Colonic mucosa (tissue), 4 donors: ENCODE data around the gene PARP12. TPM values are rescaled to one million over a fixed set of nuclear protein-coding genes. Genes with fewer than 3 reads are reported as not detected.
"Not testable (repeated sequence)": the region's sequence is repeated elsewhere in the genome, so short reads cannot be mapped to it uniquely, and the experiment has no call there.

Experiments used
- DNase-seq: peaks from one replicate; pipeline ENCODE4 v3.0.0-alpha.2; 2020
- H3K27ac ChIP-seq: fragments of 200-600 bp; one replicate; pipeline ENCODE4 v1.8.0; 2021
- H3K27me3 ChIP-seq: fragments of 200-600 bp; one replicate; pipeline ENCODE4 v1.8.0; 2021
- H3K36me3 ChIP-seq: fragments of 200-600 bp; one replicate; pipeline ENCODE4 v1.8.0; 2021
- H3K4me1 ChIP-seq: fragments of 200-600 bp; one replicate; pipeline ENCODE4 v1.8.0; 2021; ENCODE audit warnings: mild to moderate bottlenecking
- H3K4me3 ChIP-seq: fragments of 200-600 bp; one replicate; pipeline ENCODE4 v1.8.0; 2021
- H3K9ac ChIP-seq, 2 donors: one replicate each; pipeline ENCODE4 v1.7.0; 2013; ENCODE audit warnings: control low read depth in 2 of 2, low read depth in 2 of 2, low read length in 2 of 2
- H3K9me3 ChIP-seq: fragments of 200-600 bp; one replicate; pipeline ENCODE4 v1.8.0; 2021
- CTCF ChIP-seq: fragments of 200-600 bp; IDR thresholded peaks from one replicate; pipeline ENCODE4 v1.8.0; 2022; ENCODE audit warnings: antibody characterized with exemption, mild to moderate bottlenecking
- intact Hi-C: fragments of 100-400 bp; cut with DNase I; formaldehyde crosslinking; loops from one replicate; pipeline ENCODE4 v1.14.1; 2022
- total RNA-seq, 2 donors: library from RNA; stranded (reverse); fragmentation: NEBNext Ultra II Directional in 1 of 2; extraction: Animal tissue kit (Norgen Biotek cat#: 25700) in 1 of 2; gene quantifications; one replicate each; pipeline ENCODE4 v1.2.1, GENCODE V29; 2021
- donor health status: healthy.
- donor health status: DM: no; HTN: no; CAD: no.
- donor health status: DM: no; HTN: no; CAD: no.

The PARP12 gene
- 10 to 100 TPM; 33.9 to 39.2 TPM for total RNA-seq

DNA sequence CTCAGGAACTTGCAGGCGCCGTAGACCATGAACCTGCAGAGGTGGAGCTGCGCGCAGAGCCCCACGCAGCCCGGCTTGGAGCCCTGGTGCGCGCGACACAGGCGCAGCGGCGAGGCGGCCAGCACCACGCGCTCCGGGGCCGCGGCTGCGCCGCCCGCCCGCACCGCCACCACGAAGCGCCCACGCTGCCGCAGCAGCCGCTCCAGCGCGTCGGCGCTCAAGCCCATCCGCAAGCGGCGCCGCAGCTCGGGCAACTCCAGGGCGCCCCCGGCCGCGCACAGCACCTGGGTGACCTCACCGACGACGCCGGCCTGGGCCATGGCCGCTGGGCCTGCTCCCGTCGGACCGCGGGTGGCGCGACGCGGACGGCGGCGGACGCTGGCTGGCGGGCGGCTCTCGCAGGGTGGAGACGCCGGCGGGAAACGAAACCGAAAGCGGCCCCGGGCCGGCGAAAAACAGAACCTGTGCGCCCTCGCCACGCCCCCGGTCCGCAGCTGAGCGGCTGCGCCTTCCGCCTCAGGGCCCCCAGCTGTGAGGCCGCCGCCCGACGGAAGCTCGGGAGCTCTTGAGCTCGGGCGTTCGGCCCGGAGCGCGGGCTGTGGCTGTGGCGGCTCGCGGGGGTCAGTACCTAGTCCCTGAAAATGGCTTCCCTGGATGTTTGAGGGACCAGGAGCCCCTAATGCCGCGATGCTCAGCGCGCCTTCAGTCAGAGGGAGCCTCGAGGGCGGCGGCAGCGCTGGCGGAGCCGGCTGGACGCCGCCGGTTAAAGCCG is at the start of gene PARP12:
Gene PARP12, minus strand, starts transcription at position 424 of the 772 bp plus-strand sequence. Its CDS starts 104 bp downstream, at position 320.
- peak within 1 kb of the TSS; percentile 69 for H3K4me3 ChIP-seq
- peaks cover 11% of the 10 kb centered on the region for H3K4me1 ChIP-seq

GRCh38 chr7:140108777-140109176 is 46.0 kb upstream of the PARP12 start:
- H3K27ac ChIP-seq, H3K4me1 ChIP-seq, H3K9me3 ChIP-seq, DNase-seq, intact Hi-C loops, H3K27me3 ChIP-seq, H3K4me3 ChIP-seq, H3K9ac ChIP-seq: not testable (repeated sequence)
- peaks cover 14% of the 10 kb centered on the region for H3K36me3 ChIP-seq

More for the DNA sequence above, at the start of gene PARP12:
- no peaks in the 10 kb centered on the region for H3K9me3 ChIP-seq
- no peak for TF ChIP-seq CTCF
- H3K27ac ChIP-seq, result peak within 1 kb of the TSS; percentile 89
- intact Hi-C loops, result no loop called here
- H3K9ac ChIP-seq, result peak within 1 kb of the TSS; percentile 81 to 86
- no peaks in the 10 kb centered on the region for H3K36me3 ChIP-seq
- peak; percentile 95 for DNase-seq
- no peaks in the 10 kb centered on the region for H3K27me3 ChIP-seq

DNA sequence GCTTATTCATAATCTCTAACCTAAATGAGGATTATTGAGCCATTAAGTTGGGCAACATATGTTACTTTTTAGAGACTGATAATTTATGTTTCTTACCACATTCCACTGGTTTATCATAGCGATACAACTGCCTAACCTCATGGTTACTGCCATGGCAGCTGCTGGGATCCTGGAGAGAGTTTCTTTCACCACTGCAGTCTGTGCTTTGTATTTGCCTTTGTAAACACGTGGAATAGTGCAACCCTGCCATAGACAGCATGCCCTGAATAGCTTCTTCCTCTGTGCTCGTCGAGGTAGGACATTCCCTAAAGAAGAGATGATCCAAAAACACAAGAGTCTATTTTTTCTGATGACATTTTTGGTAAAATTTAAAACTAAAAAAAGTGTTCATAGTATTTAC is 33.7 kb upstream of the PARP12 start:
- H3K27me3 ChIP-seq, result no peaks in the 10 kb centered on the region
- H3K36me3 ChIP-seq, result peaks cover 38% of the 10 kb centered on the region
- no peak for DNase-seq
- no peaks in the 10 kb centered on the region for H3K4me1 ChIP-seq
- intact Hi-C loops, result no loop called here
- no peak overlapping the region for H3K9ac ChIP-seq
- no peaks in the 10 kb centered on the region for H3K9me3 ChIP-seq
- H3K27ac ChIP-seq, result no peak overlapping the region
- no peak for TF ChIP-seq CTCF
- no peak overlapping the region for H3K4me3 ChIP-seq

DNA sequence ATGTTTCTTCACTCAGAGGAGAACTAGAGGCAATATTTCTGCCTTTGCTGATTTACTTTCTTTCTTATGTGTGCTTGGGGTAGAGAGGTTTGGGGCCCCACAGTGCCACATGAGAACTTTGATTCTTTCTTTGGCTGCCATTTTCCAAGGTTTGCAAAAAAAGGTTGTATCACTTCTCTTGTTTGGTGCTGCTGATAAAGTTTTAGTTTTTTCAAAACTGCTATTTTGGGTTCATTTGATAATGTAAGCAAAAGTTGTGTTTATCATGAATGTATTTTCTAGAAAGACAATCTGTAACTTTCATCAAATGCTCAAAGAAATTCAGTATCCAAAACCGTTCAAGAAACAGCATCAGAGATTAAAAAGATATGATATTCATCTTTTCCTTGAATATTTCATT is 30.6 kb upstream of the PARP12 start:
- intact Hi-C loops, result no loop called here
- peaks cover 36% of the 10 kb centered on the region for H3K36me3 ChIP-seq

GRCh38 chr7:140085447-140085846 is 22.7 kb upstream of the PARP12 start:
- no peaks in the 10 kb centered on the region for H3K36me3 ChIP-seq
- H3K27ac ChIP-seq, result no peak overlapping the region
- no peak overlapping the region for H3K4me3 ChIP-seq
- no peak overlapping the region for H3K9ac ChIP-seq
- intact Hi-C loops, result no loop called here
- H3K27me3 ChIP-seq, result no peaks in the 10 kb centered on the region
- no peaks in the 10 kb centered on the region for H3K9me3 ChIP-seq
- no peak for TF ChIP-seq CTCF
- no peak for DNase-seq
- H3K4me1 ChIP-seq, result no peaks in the 10 kb centered on the region

More for the DNA sequence above, 30.6 kb upstream of the PARP12 start:
- Histone ChIP-seq H3K27me3 (no peaks in the 10 kb centered on the region), H3K27ac (no peak overlapping the region), H3K9ac (no peak overlapping the region), H3K4me3 (no peak overlapping the region), H3K9me3 (no peaks in the 10 kb centered on the region), H3K4me1 (no peaks in the 10 kb centered on the region)
- no peak for TF ChIP-seq CTCF
- DNase-seq, result no peak

DNA sequence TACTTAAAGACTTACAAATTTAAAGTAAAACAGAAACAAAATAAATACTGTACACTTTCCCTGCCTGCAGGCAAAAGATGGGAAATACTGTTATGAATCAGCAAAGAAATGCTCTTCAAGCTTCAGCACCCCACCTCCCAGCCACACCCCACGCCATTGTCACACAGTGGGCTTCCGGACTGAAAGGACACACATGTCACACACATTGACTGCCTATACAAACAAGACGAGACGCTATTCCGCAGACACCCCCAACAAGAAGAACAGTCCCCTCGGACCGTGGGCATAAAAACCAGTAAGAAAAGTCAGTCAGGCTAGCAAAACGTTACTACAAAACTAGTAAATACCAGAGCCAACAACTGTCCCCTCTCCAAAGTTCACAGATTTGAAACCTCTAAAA is 22.2 kb upstream of the PARP12 start:
- no peaks in the 10 kb centered on the region for H3K4me1 ChIP-seq
- H3K36me3 ChIP-seq, result no peaks in the 10 kb centered on the region
- DNase-seq, result no peak
- no peaks in the 10 kb centered on the region for H3K9me3 ChIP-seq
- intact Hi-C loops, result no loop called here
- no peak for TF ChIP-seq CTCF
- no peaks in the 10 kb centered on the region for H3K27me3 ChIP-seq
- no peak overlapping the region for H3K9ac ChIP-seq
- no peak overlapping the region for H3K4me3 ChIP-seq
- H3K27ac ChIP-seq, result no peak overlapping the region
